ENCODE results near the gene MRPL11.
"Not testable (repeated sequence)": the region's sequence is repeated elsewhere in the genome, so short reads cannot be mapped to it uniquely, and the experiment has no call there.

MRPL11 gene

DNA sequence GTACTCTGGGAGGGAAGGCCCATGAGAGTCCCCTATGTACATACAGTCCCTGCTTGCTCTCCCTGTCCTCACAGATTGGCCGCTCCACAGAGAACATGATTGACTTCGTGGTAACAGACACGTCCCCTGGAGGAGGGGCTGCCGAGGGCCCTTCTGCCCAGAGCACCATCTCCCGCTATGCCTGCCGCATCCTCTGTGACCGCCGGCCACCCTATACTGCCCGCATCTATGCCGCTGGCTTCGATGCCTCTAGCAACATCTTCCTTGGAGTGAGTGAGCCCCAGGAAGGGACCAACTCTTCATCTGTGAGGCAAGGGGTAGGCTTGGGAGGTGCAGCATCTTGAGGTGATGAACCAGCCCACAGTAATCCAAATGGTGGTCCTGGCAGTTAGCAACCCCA is 34.5 kb upstream of the MRPL11 start:
- no peak overlapping the region for H3K4me3 ChIP-seq (ENCODE audit: low read length)
- TF ChIP-seq ZNF274 (IDR thresholded peaks at IDR 0.05; ENCODE audit: low read depth, low read length): no peak

DNA sequence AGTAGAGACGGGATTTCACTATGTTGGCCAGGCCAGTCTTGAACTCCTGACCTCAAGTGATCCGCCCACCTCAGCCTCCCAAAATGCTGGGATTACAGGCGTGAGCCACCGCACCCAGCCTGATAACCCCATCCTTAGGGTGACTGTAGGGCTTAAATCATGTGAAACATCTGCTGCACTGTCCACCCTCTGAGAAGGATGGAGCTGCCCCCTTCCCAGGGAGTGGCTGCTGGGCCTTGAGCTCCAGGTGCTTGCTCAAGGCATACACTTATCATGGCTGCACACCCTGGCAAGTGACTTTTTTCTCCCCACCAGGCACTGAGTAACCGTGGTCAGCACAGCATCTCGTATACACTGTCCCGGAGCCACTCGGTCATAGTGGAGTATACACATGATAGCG is 33.4 kb upstream of the MRPL11 start:
- H3K4me3 ChIP-seq (ENCODE audit: low read length): no peak overlapping the region
- no peak for TF ChIP-seq ZNF274 (IDR thresholded peaks at IDR 0.05; ENCODE audit: low read depth, low read length)

DNA sequence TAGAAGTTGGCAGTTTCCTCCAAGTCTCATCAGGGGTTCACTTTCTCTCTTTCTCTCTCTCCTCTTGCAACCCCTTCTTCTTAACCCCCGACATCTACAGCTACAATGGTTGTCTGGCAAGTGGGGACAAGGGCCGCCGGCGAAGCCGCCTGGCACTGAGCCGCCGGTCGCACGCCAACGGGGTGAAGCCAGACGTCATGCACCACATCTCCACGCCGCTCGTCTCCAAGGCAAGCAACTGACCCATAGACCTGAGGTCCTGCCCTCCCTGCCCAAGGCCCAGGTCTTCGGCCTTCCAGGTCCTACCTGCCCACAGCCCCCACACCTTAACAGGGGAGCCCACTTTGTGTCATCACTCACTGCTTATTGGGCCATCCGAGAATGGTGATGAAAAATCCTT is 32.5 kb upstream of the MRPL11 start:
- no peak for TF ChIP-seq ZNF274 (IDR thresholded peaks at IDR 0.05; ENCODE audit: low read depth, low read length)
- H3K4me3 ChIP-seq (ENCODE audit: low read length): no peak overlapping the region

DNA sequence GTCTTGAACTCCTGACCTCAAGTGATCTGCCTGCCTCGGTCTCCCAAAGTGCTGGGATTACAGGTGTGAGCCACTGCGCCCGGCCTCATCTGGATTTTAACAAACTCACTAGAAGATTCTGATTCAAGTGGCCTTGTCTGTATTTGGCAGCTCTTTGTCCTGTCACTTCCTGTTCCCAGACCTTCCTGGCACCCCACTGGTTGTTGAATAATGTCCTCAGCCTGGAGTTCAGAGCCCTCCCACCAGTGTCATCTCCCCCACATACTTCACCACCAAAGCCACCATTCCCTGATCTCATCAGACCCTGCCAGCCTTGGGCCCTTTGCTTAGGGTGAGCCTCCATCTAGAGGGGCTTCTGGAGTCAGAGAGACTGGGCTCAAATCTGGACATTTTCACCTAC is 31.4 kb upstream of the MRPL11 start:
- H3K4me3 ChIP-seq (ENCODE audit: low read length): no peak overlapping the region
- no peak for TF ChIP-seq ZNF274 (IDR thresholded peaks at IDR 0.05; ENCODE audit: low read depth, low read length)

DNA sequence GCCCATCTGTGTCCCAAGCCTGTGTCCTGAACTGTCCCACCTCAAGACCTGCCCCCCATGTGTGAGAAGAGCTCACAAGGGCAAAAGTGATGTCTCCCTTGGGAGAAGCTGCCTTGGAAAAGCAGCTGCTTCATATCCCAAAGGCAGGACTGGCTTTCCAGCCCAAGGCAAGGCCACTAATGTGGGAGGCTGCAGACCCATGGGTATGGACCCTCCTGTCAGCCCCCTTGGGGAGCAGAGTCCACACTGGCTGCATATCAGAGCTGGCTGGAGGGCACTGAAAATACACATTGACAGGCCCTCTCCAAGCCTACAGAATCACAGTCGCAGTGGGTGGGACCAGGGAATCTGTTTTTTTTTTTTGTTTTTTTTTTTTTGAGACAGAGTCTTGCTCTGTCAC is 30.8 kb upstream of the MRPL11 start:
- H3K4me3 ChIP-seq (ENCODE audit: low read length): no peak overlapping the region
- TF ChIP-seq ZNF274 (IDR thresholded peaks at IDR 0.05; ENCODE audit: low read depth, low read length): no peak

DNA sequence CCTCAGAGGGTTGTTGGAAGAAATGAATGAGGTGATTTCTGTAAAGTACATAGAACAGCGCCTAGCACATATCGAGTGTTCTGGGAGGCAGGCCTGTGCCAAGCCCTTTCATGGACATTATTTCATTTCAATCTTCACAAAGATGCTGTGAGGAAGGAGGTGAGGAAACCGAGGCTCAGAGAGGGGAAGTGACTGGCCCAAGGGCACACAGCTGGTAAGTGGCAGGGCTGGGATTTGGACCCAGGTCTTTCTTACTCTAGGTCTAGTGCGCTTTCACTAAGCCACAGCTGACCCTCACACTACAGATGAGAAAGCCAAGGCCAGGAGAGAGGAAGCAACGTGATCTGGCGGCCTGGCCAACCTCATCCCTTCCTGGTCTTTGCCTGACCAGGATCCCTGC is 30.0 kb upstream of the MRPL11 start:
- H3K4me3 ChIP-seq (ENCODE audit: low read length): no peak overlapping the region
- no peak for TF ChIP-seq ZNF274 (IDR thresholded peaks at IDR 0.05; ENCODE audit: low read depth, low read length)

DNA sequence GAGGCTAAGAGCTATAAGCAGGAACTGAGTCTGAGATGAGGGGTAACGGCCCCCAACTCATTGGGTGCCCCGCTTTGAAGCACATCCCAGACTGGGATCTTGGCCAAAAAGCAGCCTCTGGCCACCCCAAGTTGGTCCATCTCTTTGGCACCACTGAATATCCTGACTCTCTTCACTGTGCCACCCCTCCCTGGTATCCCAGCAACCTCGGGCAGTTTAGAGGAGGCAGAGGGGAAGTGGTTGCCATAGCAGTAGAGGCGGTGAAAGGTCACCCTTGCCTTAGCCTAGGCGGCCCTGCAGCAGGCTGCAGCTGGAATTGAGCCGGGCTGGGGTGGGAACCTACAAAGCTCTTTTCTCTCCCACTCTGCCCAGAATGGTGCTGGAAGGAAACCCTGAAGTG is 29.1 kb upstream of the MRPL11 start:
- peak overlapping the region; percentile 64; the same call in 1 of the 2 replicates for H3K4me3 ChIP-seq (ENCODE audit: low read length)
- TF ChIP-seq ZNF274 (IDR thresholded peaks at IDR 0.05; ENCODE audit: low read depth, low read length): no peak

DNA sequence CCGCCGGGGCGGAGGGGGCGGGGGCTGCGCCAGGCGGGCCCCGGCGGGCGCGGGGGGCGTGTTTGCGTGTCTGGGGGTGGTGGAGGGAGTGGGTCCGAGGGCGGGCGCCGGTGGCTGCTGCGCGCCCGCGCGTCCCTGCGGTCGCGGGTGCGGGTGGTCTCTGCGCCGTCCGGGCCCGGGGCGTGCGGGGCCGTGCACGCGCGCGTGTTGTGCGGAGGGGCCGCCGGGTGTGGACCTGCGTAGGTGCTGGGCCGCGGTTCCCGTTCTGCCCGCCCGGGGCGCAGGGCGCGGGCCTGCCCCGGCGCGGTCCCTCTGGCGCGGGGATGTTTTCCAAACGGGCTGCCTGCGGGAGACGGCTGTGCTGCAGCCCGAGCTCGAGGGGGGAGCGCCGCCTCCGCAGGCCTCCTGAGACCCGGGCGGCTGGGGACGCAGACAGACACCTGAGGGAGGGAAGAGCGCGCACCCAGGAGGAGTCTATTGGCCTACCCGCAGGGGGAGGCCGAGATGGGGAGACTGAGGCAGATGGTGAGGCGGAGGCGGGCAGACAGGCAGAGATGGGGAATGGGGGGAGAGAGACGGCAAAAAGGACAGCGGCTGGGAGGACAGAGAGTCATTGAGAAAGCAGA is 28.5 kb upstream of the MRPL11 start:
- no peak for TF ChIP-seq ZNF274 (IDR thresholded peaks at IDR 0.05; ENCODE audit: low read depth, low read length)
- H3K4me3 ChIP-seq (ENCODE audit: low read length): peak overlapping the region; percentile 64; the same call in 1 of the 2 replicates

DNA sequence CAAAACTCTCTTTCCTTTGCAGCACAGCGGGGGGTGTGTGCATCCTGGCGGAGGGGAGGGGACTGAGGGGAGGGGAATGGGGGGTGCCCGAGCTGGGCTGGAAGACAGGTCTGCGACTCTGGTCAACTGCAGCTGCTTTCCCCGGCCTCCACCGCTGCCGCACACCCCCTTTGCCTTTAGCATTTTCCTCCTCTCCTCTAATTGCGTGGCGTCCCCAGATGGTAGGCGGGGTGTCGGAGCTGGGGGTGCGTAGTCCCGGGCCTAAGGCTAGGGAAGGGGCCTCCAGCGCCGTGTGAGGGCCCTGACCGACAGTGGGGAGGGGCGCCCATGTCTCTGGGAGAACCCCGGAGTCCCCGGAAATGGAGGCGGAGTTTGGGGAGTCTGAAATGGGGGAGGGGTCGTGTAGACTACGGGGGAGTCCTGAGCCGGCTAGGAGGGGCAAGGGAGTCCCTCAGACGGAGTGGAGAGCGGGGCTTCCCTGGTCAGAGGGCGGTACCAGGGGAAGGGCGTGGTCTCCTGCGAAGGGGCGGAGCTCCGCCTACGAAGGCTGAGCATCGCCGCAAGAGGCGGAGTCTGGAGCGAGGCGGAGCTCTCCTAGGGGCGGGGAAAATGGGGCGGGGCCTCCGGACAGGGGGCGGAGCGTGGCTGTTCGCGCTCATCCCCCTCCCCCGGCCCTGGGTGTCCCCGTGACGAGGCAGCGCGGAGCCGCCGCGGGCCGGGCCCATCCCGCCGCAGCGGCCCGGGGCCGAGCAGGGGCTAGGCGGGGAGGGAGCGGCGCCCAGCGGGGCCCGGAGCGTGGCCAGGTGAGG is 27.8 kb upstream of the MRPL11 start, which contains the start of gene PELI3:
PELI3 (plus strand) TSS at position 681 of the 809 bp plus-strand sequence. CDS start 1,224 bp downstream, outside the sequence.
- no peak for TF ChIP-seq ZNF274 (IDR thresholded peaks at IDR 0.05; ENCODE audit: low read depth, low read length)
- peak within 1 kb of the TSS; percentile 64; the same call in 1 of the 2 replicates for H3K4me3 ChIP-seq (ENCODE audit: low read length)

DNA sequence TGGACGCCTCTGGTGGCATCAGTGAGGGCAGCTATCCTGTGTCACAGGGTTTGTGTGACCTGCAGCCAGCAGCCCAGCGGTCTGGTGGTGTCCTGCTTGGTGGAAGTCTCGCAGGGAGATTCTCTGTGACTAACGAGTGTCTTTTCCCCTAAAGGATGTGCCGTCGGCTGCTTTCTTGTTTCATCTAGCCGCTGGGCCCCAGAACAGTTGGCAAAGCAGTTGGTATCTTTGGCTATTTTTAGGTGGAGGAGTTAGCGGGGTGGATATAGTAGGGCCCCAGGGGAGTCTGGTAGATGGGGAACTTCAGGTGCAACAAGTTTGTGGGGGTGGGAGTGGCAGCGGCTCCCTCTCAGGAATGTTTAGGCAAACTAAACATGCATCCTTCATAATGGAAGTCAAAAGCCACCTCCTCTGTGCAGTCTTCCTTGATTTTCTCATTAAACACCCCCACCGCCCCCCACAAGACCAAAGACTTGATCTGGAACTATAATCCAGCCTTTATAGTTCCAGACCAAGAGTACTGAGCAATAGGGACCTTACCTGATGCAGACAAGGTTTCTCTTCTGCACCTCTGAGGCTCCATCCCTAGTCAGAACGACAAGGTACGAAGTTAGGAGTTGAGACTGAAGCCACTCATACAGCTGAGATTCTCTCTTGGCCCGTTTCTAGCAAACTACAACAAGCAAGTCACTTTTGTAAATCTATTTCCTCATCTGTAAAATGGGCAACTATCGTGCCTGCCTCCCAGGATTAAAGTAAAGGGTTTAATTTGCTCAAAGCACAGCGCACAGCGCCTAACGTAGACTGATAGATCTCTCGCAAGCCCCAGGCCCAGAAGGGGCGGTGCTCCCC is 27.0 kb upstream of the MRPL11 start:
- TF ChIP-seq ZNF274 (IDR thresholded peaks at IDR 0.05; ENCODE audit: low read depth, low read length): no peak

DNA sequence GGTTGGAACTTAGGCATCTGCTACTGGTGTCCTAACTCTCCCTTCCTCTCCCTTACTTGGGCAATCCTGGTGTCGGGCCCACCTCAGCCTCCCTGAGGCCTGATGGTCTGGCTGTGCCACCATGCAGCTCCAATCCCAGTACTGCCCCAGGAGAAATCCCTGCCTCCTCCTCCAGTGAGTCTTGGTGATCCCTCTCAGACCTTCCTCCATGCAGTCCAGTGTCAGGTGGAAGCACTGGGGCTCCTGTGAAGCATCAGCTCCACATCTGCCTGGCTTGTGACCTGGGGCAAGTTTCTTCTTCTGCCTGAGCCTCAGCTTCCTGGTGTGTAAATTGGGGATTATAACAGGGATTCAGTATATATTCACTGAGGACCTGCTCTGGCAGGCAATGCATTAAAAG is 26.3 kb upstream of the MRPL11 start:
- no peak overlapping the region for H3K4me3 ChIP-seq (ENCODE audit: low read length)
- no peak for TF ChIP-seq ZNF274 (IDR thresholded peaks at IDR 0.05; ENCODE audit: low read depth, low read length)

More for the DNA sequence above, 27.0 kb upstream of the MRPL11 start:
- H3K4me3 ChIP-seq (ENCODE audit: low read length): no peak overlapping the region; the same call in 1 of the 2 replicates

DNA sequence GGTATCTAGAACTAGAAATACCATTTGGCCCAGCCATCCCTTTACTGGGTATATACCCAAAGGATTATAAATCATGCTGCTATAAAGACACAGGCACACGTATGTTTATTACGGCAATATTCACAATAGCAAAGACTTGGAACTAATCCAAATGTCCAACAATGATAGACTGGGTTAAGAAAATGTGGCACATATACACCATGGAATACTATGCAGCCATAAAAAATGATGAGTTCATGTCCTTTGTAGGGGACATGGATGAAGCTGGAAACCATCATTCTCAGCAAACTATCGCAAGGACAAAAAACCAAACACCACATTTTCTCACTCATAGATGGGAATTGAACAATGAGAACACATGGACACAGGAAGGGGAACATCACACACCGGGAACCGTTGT is 25.5 kb upstream of the MRPL11 start:
- not testable (repeated sequence) for H3K4me3 ChIP-seq (ENCODE audit: low read length)

DNA sequence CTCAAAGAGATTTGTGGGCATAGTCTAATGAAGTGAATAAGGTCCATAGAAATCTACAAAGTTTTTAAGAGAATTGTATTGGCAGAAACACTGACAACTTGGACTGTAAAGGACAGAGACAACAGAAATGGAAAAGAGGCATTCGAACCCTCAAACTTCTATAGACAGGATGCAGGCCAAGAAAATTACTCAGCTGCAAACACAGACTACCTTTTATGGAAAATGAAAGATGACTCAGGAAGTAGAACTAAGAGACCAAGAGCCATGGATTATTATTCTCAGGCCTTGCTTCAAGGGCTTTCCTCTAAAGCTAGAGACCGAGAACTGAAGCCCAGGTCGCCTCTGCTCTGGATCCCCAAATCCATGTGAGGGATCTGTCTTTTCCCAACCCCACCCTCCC is 24.3 kb upstream of the MRPL11 start:
- H3K4me3 ChIP-seq (ENCODE audit: low read length): no peak overlapping the region
- TF ChIP-seq ZNF274 (IDR thresholded peaks at IDR 0.05; ENCODE audit: low read depth, low read length): no peak

DNA sequence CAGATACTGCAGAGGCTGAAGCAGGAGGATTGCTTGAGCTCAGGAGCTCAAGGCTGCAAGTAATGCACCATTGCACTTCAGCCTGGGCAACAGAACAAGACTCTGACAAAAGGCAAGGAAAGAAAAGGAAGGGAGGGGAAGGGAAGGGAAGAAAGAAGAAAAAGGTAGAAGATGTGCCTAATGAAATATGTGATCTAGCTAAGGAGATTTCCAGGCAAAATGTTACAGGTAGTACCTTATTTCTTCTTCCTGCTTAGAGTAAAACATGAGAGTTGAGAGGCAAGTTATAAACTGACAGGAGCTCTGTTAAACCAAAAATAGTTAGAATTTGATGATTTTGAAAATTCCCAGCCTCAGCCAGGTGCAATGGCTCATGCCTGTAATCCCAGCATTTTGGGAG is 23.4 kb upstream of the MRPL11 start:
- no peak for TF ChIP-seq ZNF274 (IDR thresholded peaks at IDR 0.05; ENCODE audit: low read depth, low read length)
- no peak overlapping the region for H3K4me3 ChIP-seq (ENCODE audit: low read length)
